ENCODE data around the gene RAP1B.

GRCh38 chr12:68611094-68611805, 551 bp downstream of the RAP1B start:
- TF ChIP-seq CTCF (IDR thresholded peaks at IDR 0.05) (no peak), NR1H2 (CRISPR knock-in tag; IDR thresholded peaks at IDR 0.05) (no peak), ZNF396 (CRISPR knock-in tag; IDR thresholded peaks at IDR 0.05; ENCODE audit: borderline replicate concordance) (no peak), NFE2L1 (CRISPR knock-in tag; IDR thresholded peaks at IDR 0.05) (no peak)
